MCF 10A (cell line): Measurements from ENCODE around the gene SLC9A8. TPM values are rescaled to one million over a fixed set of nuclear protein-coding genes. Genes with fewer than 3 reads are reported as not detected.

ENCODE experiments used
- BruUV-seq: library from RNA; stranded (reverse); fragments of 400-500 nt; replicated peaks from 2 replicates; lab custom pipeline; 2021; lab: Mats Ljungman, UMichigan
- CTCF ChIA-PET: fragments of 300-600 bp; sonication (Branson Sonifier 250); formaldehyde crosslinking; extraction: SDS; loops from one replicate; lab custom pipeline; 2021; ENCODE audit warnings: antibody characterized with exemption, inconsistent platforms; lab: Yijun Ruan, JAX
- POLR2A ChIA-PET: fragments of 300-600, 350-650 bp; sonication (Branson Sonifier 250); formaldehyde crosslinking; extraction: SDS; loops from one replicate; lab custom pipeline; 2020; ENCODE audit warnings: antibody characterized with exemption, inconsistent platforms; lab: Yijun Ruan, JAX
- DNase-seq: peaks from one replicate; pipeline ENCODE4 v3.0.0-alpha.2; 2018; ENCODE audit not compliant: unreplicated experiment
- H3K27ac Mint-ChIP-seq: one replicate; pipeline ENCODE4 v1.8.0; 2022; ENCODE audit warnings: mild to moderate bottlenecking, low read depth, mixed read lengths; ENCODE audit not compliant: unreplicated experiment
- H3K27me3 Mint-ChIP-seq: one replicate; pipeline ENCODE4 v1.8.0; 2022; ENCODE audit warnings: mixed read lengths; ENCODE audit not compliant: insufficient read depth, unreplicated experiment
- H3K36me3 Mint-ChIP-seq: one replicate; pipeline ENCODE4 v1.8.0; 2022; ENCODE audit warnings: mild to moderate bottlenecking, moderate library complexity, mixed read lengths; ENCODE audit not compliant: insufficient read depth, unreplicated experiment
- H3K4me1 Mint-ChIP-seq: one replicate; pipeline ENCODE4 v1.8.0; 2022; ENCODE audit warnings: mixed read lengths; ENCODE audit not compliant: insufficient read depth, unreplicated experiment
- H3K4me3 Mint-ChIP-seq: one replicate; pipeline ENCODE4 v1.8.0; 2022; ENCODE audit warnings: mild to moderate bottlenecking, moderate library complexity, mixed read lengths; ENCODE audit not compliant: unreplicated experiment
- H3K9me3 Mint-ChIP-seq: one replicate; pipeline ENCODE4 v1.8.0; 2022; ENCODE audit warnings: mixed read lengths; ENCODE audit not compliant: unreplicated experiment
- intact Hi-C: fragments of 100-400 bp; cut with micrococcal nuclease; formaldehyde crosslinking; loops from 2 replicates; pipeline ENCODE4 v1.14.1; 2022
- total RNA-seq: library from RNA; stranded (reverse); gene quantifications from 2 replicates; pipeline ENCODE4 v1.2.3, GENCODE V29; 2022
- TF ChIP-seq, protein P1 (sequence below): fragments of 200-600 bp; IDR thresholded peaks from one replicate; pipeline ENCODE4 v1.8.0; 2022; ENCODE audit warnings: antibody characterized with exemption, mild to moderate bottlenecking; ENCODE audit not compliant: unreplicated experiment

Gene SLC9A8
- total RNA-seq, 1 experiment from 2014 or later, result 14.6 TPM

DNA sequence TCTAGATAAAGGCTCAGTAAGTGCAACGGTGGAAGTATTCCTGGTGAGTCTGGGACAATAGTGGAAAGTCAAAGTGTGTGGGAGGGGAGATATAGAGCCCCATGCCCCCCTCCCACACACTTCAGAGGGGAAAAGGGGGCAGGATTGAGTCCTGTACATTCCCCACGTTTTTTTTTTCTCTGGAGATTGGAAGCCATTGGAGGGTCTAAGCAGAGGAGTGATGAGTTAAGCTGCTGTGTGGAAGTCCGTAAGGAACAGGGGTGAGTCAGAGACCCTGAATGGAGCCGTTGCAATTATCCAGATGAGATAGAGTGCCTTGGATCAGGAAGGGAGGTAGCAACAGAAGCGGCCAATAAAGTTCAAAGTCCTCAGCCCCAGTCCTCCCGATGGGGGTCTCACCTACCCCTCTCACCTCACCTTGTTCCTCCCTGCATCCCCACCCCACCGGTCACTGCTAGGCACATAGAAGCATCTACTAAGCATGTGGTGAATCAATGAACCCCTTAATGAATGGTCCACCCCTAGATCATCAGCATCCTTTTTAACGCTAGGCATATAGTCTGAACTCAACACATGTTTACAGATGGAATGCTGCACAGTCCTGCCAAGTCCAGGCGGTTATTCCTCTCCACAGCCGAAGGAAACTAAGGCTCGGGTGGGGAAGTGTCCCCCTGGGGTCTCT, 662 bp upstream of the SLC9A8 start:
- H3K4me1 Mint-ChIP-seq, result peaks cover 32% of the 10 kb centered on the region
- H3K27me3 Mint-ChIP-seq, result no peaks in the 10 kb centered on the region
- peaks cover 19% of the 10 kb centered on the region for H3K36me3 Mint-ChIP-seq
- BruUV-seq, result TSS peak; percentile 69
- intact Hi-C loops, result loop anchor here (5.0 kb wide), 1 partner anchor 100 kb away; the partner anchor contains the start of gene B4GALT5
- peak overlapping the region; percentile 71 for H3K27ac Mint-ChIP-seq
- no peaks in the 10 kb centered on the region for H3K9me3 Mint-ChIP-seq
- H3K4me3 Mint-ChIP-seq, result peak overlapping the region; percentile 87
- ChIA-PET CTCF (interaction anchor here (0.6 to 1.5 kb wide), 4 partner anchors 11 to 53 kb away, joined by 3 to 5 read pairs (median 4); no protein-coding TSS in a partner anchor), POLR2A (interaction anchor here (0.7 to 2.7 kb wide), 12 partner anchors 13 to 458 kb away, joined by 3 to 24 read pairs (median 10); partner anchors contain the start of genes B4GALT5 and SPATA2)
- peak; percentile 26 for DNase-seq
- TF ChIP-seq, protein P1, sequence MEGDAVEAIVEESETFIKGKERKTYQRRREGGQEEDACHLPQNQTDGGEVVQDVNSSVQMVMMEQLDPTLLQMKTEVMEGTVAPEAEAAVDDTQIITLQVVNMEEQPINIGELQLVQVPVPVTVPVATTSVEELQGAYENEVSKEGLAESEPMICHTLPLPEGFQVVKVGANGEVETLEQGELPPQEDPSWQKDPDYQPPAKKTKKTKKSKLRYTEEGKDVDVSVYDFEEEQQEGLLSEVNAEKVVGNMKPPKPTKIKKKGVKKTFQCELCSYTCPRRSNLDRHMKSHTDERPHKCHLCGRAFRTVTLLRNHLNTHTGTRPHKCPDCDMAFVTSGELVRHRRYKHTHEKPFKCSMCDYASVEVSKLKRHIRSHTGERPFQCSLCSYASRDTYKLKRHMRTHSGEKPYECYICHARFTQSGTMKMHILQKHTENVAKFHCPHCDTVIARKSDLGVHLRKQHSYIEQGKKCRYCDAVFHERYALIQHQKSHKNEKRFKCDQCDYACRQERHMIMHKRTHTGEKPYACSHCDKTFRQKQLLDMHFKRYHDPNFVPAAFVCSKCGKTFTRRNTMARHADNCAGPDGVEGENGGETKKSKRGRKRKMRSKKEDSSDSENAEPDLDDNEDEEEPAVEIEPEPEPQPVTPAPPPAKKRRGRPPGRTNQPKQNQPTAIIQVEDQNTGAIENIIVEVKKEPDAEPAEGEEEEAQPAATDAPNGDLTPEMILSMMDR, result no peak

GRCh38 chr20:49813305-49813974, 812 bp downstream of the SLC9A8 start:
- ChIA-PET POLR2A (interaction anchor here (0.5 to 2.7 kb wide), 30 partner anchors 9 to 1029 kb away, joined by 3 to 24 read pairs (median 4); partner anchors contain the start of genes B4GALT5, RNF114 and SPATA2), CTCF (interaction anchor here (0.6 to 2.3 kb wide), 9 partner anchors 8 to 203 kb away, joined by 3 to 14 read pairs (median 3); no protein-coding TSS in a partner anchor)
- Mint-ChIP-seq H3K4me1 (peaks cover 32% of the 10 kb centered on the region), H3K4me3 (peak overlapping the region; percentile 87), H3K36me3 (peaks cover 32% of the 10 kb centered on the region), H3K27me3 (no peaks in the 10 kb centered on the region), H3K9me3 (no peaks in the 10 kb centered on the region), H3K27ac (peak overlapping the region; percentile 71)
- BruUV-seq, result TSS peak; percentile 42
- no peak for DNase-seq
- intact Hi-C loops, result loop anchor here (5.0 kb wide), 1 partner anchor 101 kb away; the partner anchor contains the start of gene B4GALT5
- TF ChIP-seq, protein P1, result no peak

- CTCF ChIA-PET, result interaction anchor here (0.9 to 2.3 kb wide), 6 partner anchors 9 to 204 kb away, joined by 3 to 14 read pairs (median 6); no protein-coding TSS in a partner anchor
These were observed 1.5 kb downstream of the SLC9A8 start for GRCh38 chr20:49814057-49814694.

More at GRCh38 chr20:49814057-49814694, 1.5 kb downstream of the SLC9A8 start:
- H3K27ac Mint-ChIP-seq, result peak overlapping the region; percentile 71
- no peaks in the 10 kb centered on the region for H3K27me3 Mint-ChIP-seq
- H3K9me3 Mint-ChIP-seq, result no peaks in the 10 kb centered on the region
- intact Hi-C loops, result loop anchor here (5.0 kb wide), 1 partner anchor 102 kb away; the partner anchor contains the start of gene B4GALT5
- peak; percentile 71 for DNase-seq
- POLR2A ChIA-PET, result interaction anchor here (1.1 to 2.7 kb wide), 14 partner anchors 11 to 202 kb away, joined by 3 to 24 read pairs (median 4); partner anchors contain the start of gene B4GALT5
- peak overlapping the region; percentile 87 for H3K4me3 Mint-ChIP-seq
- TF ChIP-seq, protein P1, result no peak
- H3K36me3 Mint-ChIP-seq, result peaks cover 39% of the 10 kb centered on the region
- peaks cover 32% of the 10 kb centered on the region for H3K4me1 Mint-ChIP-seq
- no TSS peak for BruUV-seq
